Subcutaneous adipose tissue (tissue), 4 donors: ENCODE measurements around the gene NAV1. TPM values are rescaled to one million over a fixed set of nuclear protein-coding genes. Genes with fewer than 3 reads are reported as not detected.

Source experiments
- total RNA-seq, 4 donors: library from RNA; depleted of rRNA; stranded (reverse); fragments of >200 nt; gene quantifications; one replicate each; pipeline ENCODE4 v1.1.0, GENCODE V29; 2016
- TF ChIP-seq, protein P1 (sequence below): fragments of 450-650 bp; IDR thresholded peaks from one replicate; pipeline ENCODE4 v1.5.1; 2016; ENCODE audit warnings: low read depth, mild to moderate bottlenecking, control low read depth, antibody characterized with exemption, moderate library complexity

Gene NAV1
- total RNA-seq, 4 donors from 2014 or later: 25.1 to 63.5 (median 45.6) TPM

- TF ChIP-seq, protein P1, sequence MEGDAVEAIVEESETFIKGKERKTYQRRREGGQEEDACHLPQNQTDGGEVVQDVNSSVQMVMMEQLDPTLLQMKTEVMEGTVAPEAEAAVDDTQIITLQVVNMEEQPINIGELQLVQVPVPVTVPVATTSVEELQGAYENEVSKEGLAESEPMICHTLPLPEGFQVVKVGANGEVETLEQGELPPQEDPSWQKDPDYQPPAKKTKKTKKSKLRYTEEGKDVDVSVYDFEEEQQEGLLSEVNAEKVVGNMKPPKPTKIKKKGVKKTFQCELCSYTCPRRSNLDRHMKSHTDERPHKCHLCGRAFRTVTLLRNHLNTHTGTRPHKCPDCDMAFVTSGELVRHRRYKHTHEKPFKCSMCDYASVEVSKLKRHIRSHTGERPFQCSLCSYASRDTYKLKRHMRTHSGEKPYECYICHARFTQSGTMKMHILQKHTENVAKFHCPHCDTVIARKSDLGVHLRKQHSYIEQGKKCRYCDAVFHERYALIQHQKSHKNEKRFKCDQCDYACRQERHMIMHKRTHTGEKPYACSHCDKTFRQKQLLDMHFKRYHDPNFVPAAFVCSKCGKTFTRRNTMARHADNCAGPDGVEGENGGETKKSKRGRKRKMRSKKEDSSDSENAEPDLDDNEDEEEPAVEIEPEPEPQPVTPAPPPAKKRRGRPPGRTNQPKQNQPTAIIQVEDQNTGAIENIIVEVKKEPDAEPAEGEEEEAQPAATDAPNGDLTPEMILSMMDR: no peak
Observed at GRCh38 chr1:201506557-201507359, 32.2 kb upstream of the NAV1 start, which contains the start of gene CSRP1. TSS of gene CSRP1 (minus strand) at chr1:201507123. CDS start at chr1:201496303, 10,820 bp downstream.

- TF ChIP-seq, protein P1: no peak
Observed at GRCh38 chr1:201507360-201507675, 31.6 kb upstream of the NAV1 start.

- TF ChIP-seq, protein P1: no peak
Observed at GRCh38 chr1:201508809-201509208, 30.1 kb upstream of the NAV1 start.

DNA sequence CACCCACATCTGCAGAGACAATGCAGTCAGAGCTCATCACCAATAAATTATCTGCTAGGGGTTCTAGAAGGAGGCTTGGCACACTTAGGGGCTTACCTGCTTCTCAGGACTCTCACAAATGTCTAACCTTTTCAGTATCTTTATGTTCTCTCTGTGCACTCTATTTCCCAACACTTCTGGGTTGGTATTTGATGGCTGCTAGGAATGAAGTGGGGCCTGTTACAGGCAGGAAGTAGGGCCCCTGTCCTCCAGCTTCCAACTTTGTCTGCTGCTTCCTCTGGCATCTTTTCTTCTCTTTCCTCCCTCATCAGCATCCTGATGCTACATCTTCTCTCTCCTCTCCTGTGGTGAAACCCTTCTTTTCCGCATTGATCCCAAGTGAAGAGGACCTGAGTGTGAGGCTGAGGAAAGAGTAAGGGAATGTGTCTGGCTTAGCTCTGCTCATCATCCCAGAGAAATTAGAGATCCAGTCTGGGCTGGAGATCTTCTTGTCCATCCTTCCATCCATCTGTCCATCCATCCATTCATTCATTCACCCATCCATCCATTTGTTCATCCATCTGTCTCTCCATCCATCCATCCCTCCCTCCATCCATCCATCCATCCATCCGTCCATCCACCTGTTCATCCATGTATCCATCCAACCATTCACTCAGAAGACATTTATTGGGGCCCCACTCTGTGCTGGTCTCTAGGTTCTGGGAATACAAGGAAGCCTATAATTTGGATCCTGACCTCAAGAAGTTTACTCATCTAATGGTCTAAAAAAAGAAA is 29.1 kb upstream of the NAV1 start:
- TF ChIP-seq, protein P1: no peak

DNA sequence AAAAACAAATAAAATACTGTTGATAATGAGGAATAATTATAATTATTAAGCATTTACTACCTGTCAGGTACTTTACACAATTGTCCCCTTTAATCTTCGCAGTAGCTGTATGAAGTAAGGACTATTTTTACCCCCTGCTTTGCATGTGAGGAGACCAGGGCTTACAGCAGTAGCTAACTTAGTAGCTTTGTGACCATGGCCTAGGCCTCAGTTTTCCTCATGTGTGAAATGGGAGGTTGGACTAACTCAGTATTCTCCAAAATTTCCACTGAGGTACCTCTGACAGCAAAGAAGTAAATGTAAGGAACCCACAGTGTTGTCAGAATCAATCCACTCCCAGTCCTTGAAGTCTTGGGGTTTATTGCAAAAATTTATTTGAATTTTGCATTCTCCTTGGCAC is 28.2 kb upstream of the NAV1 start:
- TF ChIP-seq, protein P1: no peak

DNA sequence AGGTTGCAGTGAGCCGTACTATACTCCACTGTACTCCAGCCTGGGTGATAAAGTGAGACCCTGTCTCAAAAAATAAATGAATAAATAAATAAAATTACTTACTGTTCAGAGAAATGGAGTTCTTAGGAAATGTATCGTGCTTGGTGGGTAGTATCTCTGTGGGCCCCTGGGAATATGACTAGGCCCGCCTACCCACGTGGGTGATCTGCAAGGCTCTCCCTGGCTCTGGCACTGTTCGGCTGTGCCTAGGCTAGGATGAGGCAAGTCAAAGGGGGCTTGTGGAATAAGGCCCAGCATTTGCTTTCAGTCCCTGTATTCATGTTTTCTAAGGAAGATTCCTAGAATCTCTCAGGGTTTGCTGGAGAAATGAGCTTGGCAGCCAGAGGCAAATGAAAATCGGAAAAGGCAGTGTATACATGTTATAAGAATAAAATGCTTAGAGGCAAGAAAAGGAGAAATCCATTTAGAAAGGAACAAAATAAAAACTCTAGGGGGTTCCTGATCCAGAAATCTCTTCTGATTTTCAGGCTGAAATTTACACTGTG is 27.5 kb upstream of the NAV1 start:
- TF ChIP-seq, protein P1: no peak

- TF ChIP-seq, protein P1: no peak
Observed at GRCh38 chr1:201511941-201512539, 26.9 kb upstream of the NAV1 start.
